D721Med (cell line): ENCODE results near the gene DUSP22.
"Not testable (repeated sequence)": the region's sequence is repeated elsewhere in the genome, so short reads cannot be mapped to it uniquely, and the experiment has no call there.

Experiments used
- DNase-seq: peaks from one replicate; pipeline ENCODE4 v3.0.0; 2011; ENCODE audit warnings: low spot score; ENCODE audit not compliant: insufficient read length
- FAIRE-seq: peaks from 2 replicates; lab custom pipeline; 2011; peaks lifted over from hg19 to GRCh38; lab: Jason Lieb, UNC
- CTCF ChIP-seq: IDR thresholded peaks from 2 replicates; pipeline ENCODE4 v1.5.1; 2012; ENCODE audit warnings: mild to moderate bottlenecking, control low read depth; ENCODE audit not compliant: insufficient read depth; ENCODE audit errors: missing control alignments

DUSP22 gene

GRCh38 chr6:370555-370954 is 78.3 kb downstream of the DUSP22 start:
- TF ChIP-seq CTCF = no peak
- DNase-seq = no peak
- FAIRE-seq = no peak

- not testable (repeated sequence) for DNase-seq, FAIRE-seq
Observed at GRCh38 chr6:371851-372250, 79.6 kb downstream of the DUSP22 start.

GRCh38 chr6:372336-372911 is 80.1 kb downstream of the DUSP22 start:
- DNase-seq (no peak), FAIRE-seq (no peak)
- TF ChIP-seq CTCF = no peak

GRCh38 chr6:373031-373430 is 80.7 kb downstream of the DUSP22 start:
- no peak for TF ChIP-seq CTCF
- DNase-seq (no peak), FAIRE-seq (no peak)

- no peak for TF ChIP-seq CTCF
- FAIRE-seq = no peak
- DNase-seq = no peak
Observed at GRCh38 chr6:373773-374724, 81.8 kb downstream of the DUSP22 start.

GRCh38 chr6:374956-375355 is 82.7 kb downstream of the DUSP22 start:
- DNase-seq (no peak), FAIRE-seq (no peak)
- no peak for TF ChIP-seq CTCF

GRCh38 chr6:376827-377640 is 84.7 kb downstream of the DUSP22 start:
- DNase-seq (no peak), FAIRE-seq (no peak)

GRCh38 chr6:377641-378020 is 85.3 kb downstream of the DUSP22 start:
- not testable (repeated sequence) for DNase-seq, FAIRE-seq

More at GRCh38 chr6:376827-377640, 84.7 kb downstream of the DUSP22 start:
- no peak for TF ChIP-seq CTCF
